GM12878 (cell line): ENCODE data around the gene MEIS2. TPM values are rescaled to one million over a fixed set of nuclear protein-coding genes. Genes with fewer than 3 reads are reported as not detected.

Source experiments
- ATAC-seq: fragments of 200-7000 bp; cut with Tn5 transposase; 3 replicates; pipeline ENCODE4 v1.9.1; 2020; ENCODE audit warnings: mild to moderate bottlenecking, moderate library complexity
- BruUV-seq: library from RNA; stranded (reverse); fragments of 400-500 nt; replicated peaks from 2 replicates; lab custom pipeline; 2021; lab: Mats Ljungman, UMichigan
- CTCF ChIA-PET: fragments of 300-600 bp; sonication (Branson Sonifier 250); formaldehyde crosslinking; extraction: SDS; loops from one replicate; lab custom pipeline; 2021; ENCODE audit warnings: inconsistent platforms; lab: Yijun Ruan, JAX
- POLR2A ChIA-PET: fragments of 350-600 bp; formaldehyde crosslinking; extraction: SDS; loops from one replicate; lab custom pipeline; 2021; ENCODE audit warnings: inconsistent platforms; lab: Charles Lee
- RAD21 ChIA-PET: fragments of 300-600 bp; sonication (Branson Sonifier 250); formaldehyde crosslinking; loops from one replicate; lab custom pipeline; 2023; ENCODE audit warnings: antibody characterized with exemption; ENCODE audit not compliant: unreplicated experiment; lab: Charles Lee
- SMC1A ChIA-PET: fragments of 300-600 bp; sonication (Branson Sonifier 250); formaldehyde crosslinking; loops from one replicate; lab custom pipeline; 2023; ENCODE audit not compliant: unreplicated experiment, uncharacterized antibody; lab: Charles Lee
- DNase-seq: peaks from one replicate; pipeline ENCODE4 v3.0.0-alpha.2; 2011; ENCODE audit warnings: low read depth, low spot score
- FAIRE-seq: peaks from 3 replicates; lab custom pipeline; 2011; peaks lifted over from hg19 to GRCh38; lab: Jason Lieb, UNC
- H2AFZ ChIP-seq: 2 replicates; pipeline ENCODE4 v1.6.0; 2011; ENCODE audit warnings: low read depth, low read length, control low read depth; ENCODE audit not compliant: control insufficient read depth
- H3K27ac ChIP-seq: 2 replicates; pipeline ENCODE4 v1.5.1; 2011; ENCODE audit warnings: control low read depth; ENCODE audit not compliant: control insufficient read depth, insufficient read depth
- H3K27me3 ChIP-seq, 2 experiments: replicated peaks in 1 of 2; 2 replicates each; pipeline versions ENCODE4 v1.6.0 to v1.6.1; 2011; ENCODE audit warnings: low read length in 1 of 2; ENCODE audit not compliant: control insufficient read depth in 2 of 2, insufficient read depth in 2 of 2
- H3K36me3 ChIP-seq, 2 experiments: 2 replicates each; pipeline ENCODE4 v1.5.1; 2011; ENCODE audit warnings: low read length in 1 of 2; ENCODE audit not compliant: control insufficient read depth in 2 of 2, insufficient read depth in 2 of 2
- H3K4me1 ChIP-seq: 2 replicates; pipeline ENCODE4 v1.6.1; 2011; ENCODE audit warnings: mild to moderate bottlenecking, low read length, moderate library complexity, mixed read lengths; ENCODE audit not compliant: control insufficient read depth, insufficient read depth
- H3K4me2 ChIP-seq: 2 replicates; pipeline ENCODE4 v1.6.0; 2011; ENCODE audit warnings: control low read depth; ENCODE audit not compliant: control insufficient read depth, insufficient read depth
- H3K4me3 ChIP-seq: fragments of 200-600 bp; sonication (generic); 2 replicates; pipeline ENCODE4 v1.5.1; 2016
- H3K79me2 ChIP-seq: 2 replicates; pipeline ENCODE4 v1.6.0; 2011; ENCODE audit warnings: low read length; ENCODE audit not compliant: control insufficient read depth, insufficient read depth
- H3K9ac ChIP-seq: 2 replicates; pipeline ENCODE4 v1.8.0; 2011; ENCODE audit warnings: low read length, control low read depth, mixed read lengths; ENCODE audit not compliant: control insufficient read depth, insufficient read depth
- H3K9me3 ChIP-seq: replicated peaks from 3 replicates; pipeline ENCODE4 v1.5.1; 2011; ENCODE audit warnings: mild to moderate bottlenecking, low read length; ENCODE audit not compliant: control insufficient read depth, insufficient read depth
- H4K20me1 ChIP-seq: 2 replicates; pipeline ENCODE4 v1.6.0; 2011; ENCODE audit not compliant: control insufficient read depth, insufficient read depth
- ATF7 ChIP-seq: fragments of 450-650 bp; IDR thresholded peaks from 2 replicates; pipeline ENCODE4 v1.6.1; 2016; ENCODE audit warnings: low read depth, mild to moderate bottlenecking
- CHD1 ChIP-seq: IDR thresholded peaks from 2 replicates; pipeline ENCODE4 v1.6.1; 2012; ENCODE audit warnings: low read depth, low read length, improper control_type of control experiment
- CREM ChIP-seq: IDR thresholded peaks from 2 replicates; pipeline ENCODE4 v1.6.1; 2014; ENCODE audit warnings: antibody characterized with exemption, low read depth
- EED ChIP-seq: sonication (generic); IDR thresholded peaks from 2 replicates; pipeline ENCODE4 v1.6.1; 2016; ENCODE audit warnings: antibody characterized with exemption, low read depth
- FOXM1 ChIP-seq: IDR thresholded peaks from 2 replicates; pipeline ENCODE4 v1.6.1; 2012; ENCODE audit warnings: low read depth, mild to moderate bottlenecking, inconsistent platforms, low read length, moderate library complexity
- HCFC1 ChIP-seq: fragments of 150-350 bp; IDR thresholded peaks from 2 replicates; pipeline ENCODE4 v1.6.1; 2014; ENCODE audit warnings: low read length
- IKZF1 ChIP-seq: fragments of 450-650 bp; conservative IDR thresholded peaks from 2 replicates; pipeline ENCODE4 v1.6.1; 2017; ENCODE audit warnings: antibody characterized with exemption, mild to moderate bottlenecking
- IKZF2 ChIP-seq, 2 experiments: fragments of 450-650 bp; IDR thresholded peaks; 2 replicates each; pipeline ENCODE4 v1.6.1; 2017; ENCODE audit warnings: mild to moderate bottlenecking in 2 of 2, moderate library complexity in 2 of 2
- JUNB ChIP-seq: IDR thresholded peaks from 2 replicates; pipeline ENCODE4 v1.6.1; 2016; ENCODE audit warnings: antibody characterized with exemption, mild to moderate bottlenecking
- NFIC ChIP-seq: IDR thresholded peaks from 2 replicates; pipeline ENCODE4 v1.6.1; 2012; ENCODE audit warnings: low read depth, mild to moderate bottlenecking, inconsistent platforms, low read length, moderate library complexity
- PAX5 ChIP-seq: IDR thresholded peaks from 2 replicates; pipeline ENCODE4 v1.6.1; 2011; ENCODE audit warnings: low read depth, low read length, borderline replicate concordance
- RELA ChIP-seq: fragments of 450-650 bp; IDR thresholded peaks from 2 replicates; pipeline ENCODE4 v1.8.0; 2014; ENCODE audit warnings: borderline replicate concordance; ENCODE audit not compliant: partially characterized antibody
- RUNX3 ChIP-seq: IDR thresholded peaks from 2 replicates; pipeline ENCODE4 v1.6.1; 2012; ENCODE audit warnings: low read length, inconsistent platforms
- SIN3A ChIP-seq: IDR thresholded peaks from 2 replicates; pipeline ENCODE4 v1.6.1; 2012; ENCODE audit warnings: low read depth, low read length, improper control_type of control experiment
- ZSCAN29 ChIP-seq: fragments of 450-650 bp; IDR thresholded peaks from 2 replicates; pipeline ENCODE4 v1.6.1; 2017; ENCODE audit warnings: mild to moderate bottlenecking, moderate library complexity
- WGBS: methylation state at CpG from one replicate; pipeline ENCODE4 v1.1.6; 2016; ENCODE audit warnings: low lambda C conversion rate; ENCODE audit not compliant: insufficient replicate concordance, insufficient coverage; ENCODE audit errors: missing lambda C conversion rate; 5-methylcytosine and 5-hydroxymethylcytosine counted together
- in situ Hi-C: fragments of 300-500 bp; cut with MboI; formaldehyde crosslinking; loops from 9 replicates; pipeline ENCODE4 v1.14.3; 2018; ENCODE audit warnings: mixed read lengths
- intact Hi-C: fragments of 100-400 bp; cut with micrococcal nuclease; formaldehyde crosslinking; loops from one replicate; pipeline ENCODE4 v1.14.2; 2022; ENCODE audit not compliant: unreplicated experiment
- polyA plus RNA-seq, 11 experiments: library from polyadenylated mRNA; depleted of rRNA in 4 of 11; unstranded in 6 of 11; stranded (reverse) in 5 of 11; fragments of >200 nt; fragmentation: Nextera tagmentation in 4 of 11; fragmentation: Illumina TruSeq in 1 of 11; extraction: Ambion mirVana in 4 of 11; extraction: Trizol in 1 of 11; gene quantifications; 1 replicate in 1 of 11; 2 replicates in 10 of 11; pipeline versions ENCODE4 v1.2.1 to v1.2.3, GENCODE V29; 2011 to 2016; ENCODE audit warnings: inconsistent platforms in 2 of 11, missing spikeins in 2 of 11, low read depth in 1 of 11
- total RNA-seq, 4 experiments: library from RNA; depleted of rRNA in 3 of 4; stranded (reverse); fragments of >200 nt in 3 of 4; fragmentation: Illumina TruSeq in 1 of 4; extraction: Trizol in 1 of 4; gene quantifications; 2 replicates each; pipeline versions ENCODE4 v1.2.1 to v1.2.3, GENCODE V29; 2013 to 2021
- TF ChIP-seq, protein P1 (sequence below): fragments of 450-650 bp; IDR thresholded peaks from 2 replicates; pipeline ENCODE4 v1.6.1; 2014; ENCODE audit warnings: mild to moderate bottlenecking
- TF ChIP-seq, protein P2 (sequence below): fragments of 450-650 bp; IDR thresholded peaks from 2 replicates; pipeline ENCODE4 v1.6.1; 2017; ENCODE audit warnings: low read depth, mild to moderate bottlenecking, moderate library complexity
- TF ChIP-seq, protein P3 (sequence below): IDR thresholded peaks from 2 replicates; pipeline ENCODE4 v1.6.1; 2011; ENCODE audit warnings: mild to moderate bottlenecking, low read depth, low read length, moderate library complexity; ENCODE audit not compliant: insufficient replicate concordance

Gene MEIS2
- total and polyA plus RNA-seq, 10 of the 15 experiments (the other 5 are each of a cell fraction or from before 2014, with no cell fraction given) = 9.2 to 54.0 (median 20.4) TPM

DNA sequence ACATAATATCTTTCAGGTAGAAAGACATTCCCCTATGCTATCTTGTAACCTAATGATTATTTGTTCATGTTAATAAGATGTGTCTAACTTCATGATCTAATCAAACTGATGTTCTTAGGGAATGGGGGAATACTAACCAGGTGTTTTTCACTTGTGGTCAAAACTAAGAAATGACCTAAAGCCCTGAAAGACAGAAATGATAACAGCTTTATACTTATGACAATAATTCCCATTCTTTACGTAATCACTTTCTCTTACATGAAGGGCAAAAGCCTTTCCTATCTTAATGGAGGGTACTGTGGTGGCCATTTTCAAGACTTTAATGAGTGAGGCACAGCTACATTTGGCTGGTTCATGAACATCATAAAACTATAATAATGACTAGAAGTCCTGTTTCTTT lies 33.9 kb upstream of the MEIS2 start:
- intact Hi-C loops (loop anchor here (2.0 to 10.0 kb wide), 4 partner anchors 251 to 1379 kb away; no protein-coding TSS in a partner anchor), in situ Hi-C loops (no loop called here)
- peaks cover 0 to 2% of the 10 kb centered on the region in 2 experiments; a peak in 2 of 4 replicates for H3K27me3 ChIP-seq
- no peak overlapping the region for H3K9ac ChIP-seq
- ATAC-seq (peak; percentile 71), DNase-seq (no peak), FAIRE-seq (no peak)
- WGBS = 32% methylated on average over 1 of the region's 1 CpG
- BruUV-seq = no TSS peak
- no peak overlapping the region for H2AFZ ChIP-seq
- H3K36me3 ChIP-seq = no peaks in the 10 kb centered on the region
- ChIA-PET SMC1A (interaction anchor here (0.6 to 2.0 kb wide), 12 partner anchors 9 to 753 kb away, joined by 3 to 4 read pairs (median 3); no protein-coding TSS in a partner anchor), RAD21 (interaction anchor here (1.1 to 1.5 kb wide), 2 partner anchors 160 to 251 kb away, joined by 3 to 5 read pairs; no protein-coding TSS in a partner anchor), POLR2A (no interaction called here), CTCF (interaction anchor here (0.7 to 5.4 kb wide), 13 partner anchors 9 to 1614 kb away, joined by 3 to 50 read pairs (median 4); no protein-coding TSS in a partner anchor)
- peaks cover 4% of the 10 kb centered on the region; the same call in 1 of the 2 replicates for H3K4me1 ChIP-seq
- no peak overlapping the region for H3K27ac ChIP-seq
- TF ChIP-seq CHD1 (no peak), CREM (peak; percentile 26; the same call in 1 of the 2 replicates), PAX5 (no peak), ATF7 (0 out of 2 replicates have a peak, but pooled peaks have one; percentile 26), RUNX3 (peak; percentile 64; the same call in 1 of the 2 replicates), JUNB (peak; percentile 71), ZSCAN29 (no peak), FOXM1 (peak; percentile 27; the same call in 1 of the 2 replicates), HCFC1 (no peak), IKZF2 (IDR thresholded peaks at IDR 0.05) (0 out of 4 replicates have a peak, but pooled peaks of 1 of the 2 experiments have one; percentile 17), IKZF1 (0 out of 2 replicates have a peak, but pooled peaks have one; percentile 26), SIN3A (no peak), NFIC (peak; percentile 73; the same call in 1 of the 2 replicates), EED (no peak; the same call in 1 of the 2 replicates), RELA (no peak)
- TF ChIP-seq, protein P1, sequence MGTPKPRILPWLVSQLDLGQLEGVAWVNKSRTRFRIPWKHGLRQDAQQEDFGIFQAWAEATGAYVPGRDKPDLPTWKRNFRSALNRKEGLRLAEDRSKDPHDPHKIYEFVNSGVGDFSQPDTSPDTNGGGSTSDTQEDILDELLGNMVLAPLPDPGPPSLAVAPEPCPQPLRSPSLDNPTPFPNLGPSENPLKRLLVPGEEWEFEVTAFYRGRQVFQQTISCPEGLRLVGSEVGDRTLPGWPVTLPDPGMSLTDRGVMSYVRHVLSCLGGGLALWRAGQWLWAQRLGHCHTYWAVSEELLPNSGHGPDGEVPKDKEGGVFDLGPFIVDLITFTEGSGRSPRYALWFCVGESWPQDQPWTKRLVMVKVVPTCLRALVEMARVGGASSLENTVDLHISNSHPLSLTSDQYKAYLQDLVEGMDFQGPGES = no peak
- TF ChIP-seq, protein P2, sequence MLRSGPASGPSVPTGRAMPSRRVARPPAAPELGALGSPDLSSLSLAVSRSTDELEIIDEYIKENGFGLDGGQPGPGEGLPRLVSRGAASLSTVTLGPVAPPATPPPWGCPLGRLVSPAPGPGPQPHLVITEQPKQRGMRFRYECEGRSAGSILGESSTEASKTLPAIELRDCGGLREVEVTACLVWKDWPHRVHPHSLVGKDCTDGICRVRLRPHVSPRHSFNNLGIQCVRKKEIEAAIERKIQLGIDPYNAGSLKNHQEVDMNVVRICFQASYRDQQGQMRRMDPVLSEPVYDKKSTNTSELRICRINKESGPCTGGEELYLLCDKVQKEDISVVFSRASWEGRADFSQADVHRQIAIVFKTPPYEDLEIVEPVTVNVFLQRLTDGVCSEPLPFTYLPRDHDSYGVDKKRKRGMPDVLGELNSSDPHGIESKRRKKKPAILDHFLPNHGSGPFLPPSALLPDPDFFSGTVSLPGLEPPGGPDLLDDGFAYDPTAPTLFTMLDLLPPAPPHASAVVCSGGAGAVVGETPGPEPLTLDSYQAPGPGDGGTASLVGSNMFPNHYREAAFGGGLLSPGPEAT = no peak
- TF ChIP-seq, protein P3, sequence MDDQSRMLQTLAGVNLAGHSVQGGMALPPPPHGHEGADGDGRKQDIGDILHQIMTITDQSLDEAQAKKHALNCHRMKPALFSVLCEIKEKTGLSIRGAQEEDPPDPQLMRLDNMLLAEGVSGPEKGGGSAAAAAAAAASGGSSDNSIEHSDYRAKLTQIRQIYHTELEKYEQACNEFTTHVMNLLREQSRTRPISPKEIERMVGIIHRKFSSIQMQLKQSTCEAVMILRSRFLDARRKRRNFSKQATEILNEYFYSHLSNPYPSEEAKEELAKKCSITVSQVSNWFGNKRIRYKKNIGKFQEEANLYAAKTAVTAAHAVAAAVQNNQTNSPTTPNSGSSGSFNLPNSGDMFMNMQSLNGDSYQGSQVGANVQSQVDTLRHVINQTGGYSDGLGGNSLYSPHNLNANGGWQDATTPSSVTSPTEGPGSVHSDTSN = no peak
- H3K4me3 ChIP-seq = no peak overlapping the region
- H3K79me2 ChIP-seq = no peaks in the 10 kb centered on the region
- no peaks in the 10 kb centered on the region for H4K20me1 ChIP-seq
- no peaks in the 10 kb centered on the region for H3K9me3 ChIP-seq
- no peak overlapping the region for H3K4me2 ChIP-seq
